ENCODE data around the gene SHD.
A peak's percentile ranks its signal among the peaks of the same experiment; 100 is the strongest.

SHD gene

DNA sequence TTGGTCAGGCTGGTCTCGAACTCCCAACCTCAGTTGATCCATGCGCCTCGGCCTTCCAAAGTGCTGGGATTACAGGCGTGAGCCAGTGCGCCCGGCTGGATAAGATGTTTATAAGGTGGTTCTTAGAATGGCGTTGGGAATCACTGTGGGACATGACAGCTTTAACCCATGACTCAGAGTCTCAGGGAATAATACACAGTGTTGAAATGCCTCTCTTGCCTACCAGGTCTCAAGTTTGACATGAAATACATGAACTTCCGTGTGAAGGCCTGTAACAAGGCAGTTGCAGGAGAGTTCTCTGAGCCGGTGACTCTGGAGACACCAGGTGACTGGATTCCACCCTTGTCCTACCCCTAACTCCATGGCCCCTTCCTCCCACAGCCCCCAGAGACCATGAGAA, 37.9 kb downstream of the SHD start:
- peaks cover 0 to 7% of the 10 kb centered on the region in 2 donors for H3K4me1 Mint-ChIP-seq (ENCODE audit: low read depth in 2 of 2)
- no peak for ATAC-seq (replicated peaks)
- peaks cover 4% of the 10 kb centered on the region for H3K36me3 Mint-ChIP-seq (ENCODE audit: insufficient read depth)
- no peaks in the 10 kb centered on the region for H3K27me3 Mint-ChIP-seq
- DNase-seq: no peak
- no peak overlapping the region for H3K27ac Mint-ChIP-seq
- H3K4me3 Mint-ChIP-seq: no peak overlapping the region
- H3K9me3 Mint-ChIP-seq: peaks cover 0 to 10% of the 10 kb centered on the region in 2 donors

DNA sequence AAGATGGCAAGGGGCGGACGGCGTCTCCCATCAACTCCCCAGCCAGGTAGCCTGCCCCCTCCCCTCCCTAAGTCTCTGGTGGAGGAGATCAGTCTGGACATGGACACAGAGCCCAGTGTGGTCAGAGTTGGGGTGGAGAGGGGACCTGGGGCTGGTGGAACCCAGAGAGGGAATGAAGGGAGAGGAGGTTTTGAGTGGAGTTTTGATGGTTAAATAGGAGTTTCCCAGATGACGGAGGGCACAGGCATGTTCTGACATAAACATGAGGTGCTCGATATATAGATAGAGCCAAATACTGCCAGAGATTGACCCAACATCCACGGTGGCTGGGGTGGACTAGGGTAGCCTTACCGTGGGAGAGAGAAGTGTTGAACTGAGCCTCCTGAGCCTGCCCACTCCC, 39.4 kb downstream of the SHD start:
- no peak overlapping the region for H3K27ac Mint-ChIP-seq
- DNase-seq: no peak
- no peaks in the 10 kb centered on the region for H3K27me3 Mint-ChIP-seq
- no peak for ATAC-seq (replicated peaks)
- H3K4me3 Mint-ChIP-seq: no peak overlapping the region
- peaks cover 0 to 10% of the 10 kb centered on the region in 2 donors for H3K9me3 Mint-ChIP-seq
- peaks cover 4% of the 10 kb centered on the region for H3K36me3 Mint-ChIP-seq (ENCODE audit: insufficient read depth)
- H3K4me1 Mint-ChIP-seq (ENCODE audit: low read depth in 2 of 2): peaks cover 0 to 7% of the 10 kb centered on the region in 2 donors

DNA sequence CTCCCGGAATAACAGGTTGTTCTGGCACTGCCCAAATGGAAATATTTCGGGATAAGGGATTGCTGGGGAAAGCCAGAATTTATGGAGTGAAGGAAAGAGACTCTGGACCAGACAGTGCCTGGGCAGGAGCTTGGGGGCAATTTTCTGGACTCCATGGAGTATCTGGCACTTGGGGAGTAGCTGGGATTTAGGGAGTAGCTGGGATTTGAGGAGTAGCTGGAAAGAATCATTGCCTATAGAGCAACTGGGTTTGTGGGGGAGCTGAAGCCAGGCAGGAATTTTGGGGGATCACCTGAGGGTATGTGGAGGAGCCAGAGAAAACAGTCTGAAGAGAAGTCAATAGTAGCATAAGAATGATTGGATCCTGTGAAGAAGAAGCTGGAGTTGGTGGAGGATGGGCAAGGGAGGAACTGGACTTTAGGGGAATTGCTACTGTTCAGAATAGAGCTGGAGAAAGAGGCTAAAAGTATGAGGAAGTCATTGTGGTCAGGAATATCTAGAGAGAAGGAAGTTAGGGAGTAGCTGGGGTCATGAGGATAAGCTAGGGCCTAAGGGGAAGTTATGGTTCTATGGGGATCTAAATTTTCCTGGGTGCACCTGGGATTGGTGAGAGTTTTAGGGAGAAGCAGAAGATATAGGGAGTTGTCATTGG, 40.1 kb downstream of the SHD start:
- no peak overlapping the region for H3K27ac Mint-ChIP-seq
- no peak for DNase-seq
- H3K4me1 Mint-ChIP-seq (ENCODE audit: low read depth in 2 of 2): peaks cover 0 to 7% of the 10 kb centered on the region in 2 donors
- peaks cover 0 to 10% of the 10 kb centered on the region in 2 donors for H3K9me3 Mint-ChIP-seq
- no peak overlapping the region for H3K4me3 Mint-ChIP-seq
- peaks cover 4% of the 10 kb centered on the region for H3K36me3 Mint-ChIP-seq (ENCODE audit: insufficient read depth)
- no peaks in the 10 kb centered on the region for H3K27me3 Mint-ChIP-seq
- ATAC-seq (replicated peaks): no peak

DNA sequence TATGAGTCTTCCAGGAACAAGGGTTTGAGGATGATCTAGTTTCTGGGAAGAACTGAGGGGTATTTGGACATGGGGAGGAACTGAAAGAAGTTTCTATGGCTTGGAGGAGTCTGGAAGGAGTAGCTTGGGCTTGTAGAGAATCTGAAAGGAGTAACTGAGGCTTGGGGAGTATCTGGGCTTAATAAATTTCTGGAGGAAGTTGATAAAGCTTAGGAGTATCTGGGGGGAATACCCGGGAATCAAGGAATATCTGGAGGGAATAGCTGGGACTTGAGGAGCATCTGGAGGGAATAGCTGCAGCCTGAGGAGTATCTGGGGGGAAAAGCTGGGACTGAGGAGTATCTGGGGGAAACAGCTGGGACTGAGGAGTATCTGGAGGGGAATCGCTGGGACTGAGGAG, 41.4 kb downstream of the SHD start:
- Mint-ChIP-seq H3K4me1 (ENCODE audit: low read depth in 2 of 2) (peaks cover 0 to 7% of the 10 kb centered on the region in 2 donors), H3K27me3 (no peaks in the 10 kb centered on the region), H3K27ac (peak overlapping the region in 1 of 2 donors; percentile 52), H3K4me3 (no peak overlapping the region), H3K36me3 (ENCODE audit: insufficient read depth) (peaks cover 4% of the 10 kb centered on the region), H3K9me3 (peaks cover 0 to 10% of the 10 kb centered on the region in 2 donors)
- ATAC-seq (replicated peaks) (no peak), DNase-seq (no peak)

DNA sequence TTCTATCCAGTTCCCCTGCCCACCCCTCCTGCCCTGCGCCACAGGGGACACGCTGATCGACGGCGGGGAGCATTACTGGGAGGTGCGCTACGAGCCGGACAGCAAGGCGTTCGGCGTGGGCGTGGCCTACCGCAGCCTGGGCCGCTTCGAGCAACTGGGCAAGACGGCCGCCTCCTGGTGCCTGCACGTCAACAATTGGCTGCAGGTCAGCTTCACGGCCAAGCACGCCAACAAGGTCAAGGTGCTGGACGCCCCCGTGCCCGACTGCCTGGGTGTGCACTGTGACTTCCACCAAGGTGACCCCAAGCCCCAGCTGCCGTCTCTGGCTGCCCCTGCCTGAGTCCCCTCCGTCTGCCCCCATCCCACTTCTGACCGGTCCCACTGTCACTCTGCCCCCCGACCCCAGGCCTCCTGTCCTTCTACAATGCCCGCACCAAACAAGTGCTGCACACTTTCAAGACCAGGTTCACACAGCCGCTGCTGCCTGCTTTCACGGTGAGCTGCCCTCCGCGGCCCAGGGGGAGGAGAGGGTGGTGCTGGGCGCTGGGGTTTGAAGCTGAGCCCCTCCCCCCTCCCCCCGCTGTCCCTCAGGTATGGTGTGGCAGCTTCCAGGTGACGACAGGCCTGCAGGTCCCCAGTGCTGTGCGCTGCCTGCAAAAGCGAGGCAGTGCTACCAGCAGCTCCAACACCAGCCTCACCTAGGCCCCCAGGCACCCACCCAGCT, 44.0 kb downstream of the SHD start:
- no peak overlapping the region for H3K4me3 Mint-ChIP-seq
- no peak for DNase-seq
- H3K36me3 Mint-ChIP-seq (ENCODE audit: insufficient read depth): peaks cover 10% of the 10 kb centered on the region
- H3K27me3 Mint-ChIP-seq: no peaks in the 10 kb centered on the region
- H3K27ac Mint-ChIP-seq: peak overlapping the region in 1 of 2 donors; percentile 66
- ATAC-seq (replicated peaks): no peak
- H3K9me3 Mint-ChIP-seq: peaks cover 0 to 10% of the 10 kb centered on the region in 2 donors
- H3K4me1 Mint-ChIP-seq (ENCODE audit: low read depth in 2 of 2): peaks cover 17 to 18% of the 10 kb centered on the region in 2 donors

DNA sequence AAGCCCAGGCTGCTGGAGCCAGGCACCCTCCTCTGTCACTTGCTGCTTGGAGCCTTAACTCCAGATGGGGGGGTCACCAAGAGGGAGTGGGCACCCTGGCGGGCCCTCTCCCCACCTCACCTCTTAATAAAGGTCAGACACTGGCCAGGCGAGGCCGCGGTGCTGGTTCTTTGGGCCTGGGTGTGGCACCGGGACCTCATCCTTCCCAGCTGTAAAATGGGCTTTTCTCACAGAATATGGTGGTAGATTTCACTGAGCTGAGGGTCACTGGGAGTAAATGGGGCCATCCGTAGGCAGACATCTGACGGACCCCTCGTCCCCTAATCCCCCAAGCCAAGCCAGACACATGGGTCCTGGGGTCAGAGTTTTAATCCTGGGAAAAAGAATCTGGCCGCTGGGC, 44.6 kb downstream of the SHD start:
- no peaks in the 10 kb centered on the region for H3K27me3 Mint-ChIP-seq
- no peak overlapping the region for H3K4me3 Mint-ChIP-seq
- peaks cover 0 to 10% of the 10 kb centered on the region in 2 donors for H3K9me3 Mint-ChIP-seq
- no peak for ATAC-seq (replicated peaks)
- peaks cover 17 to 24% of the 10 kb centered on the region in 2 donors for H3K4me1 Mint-ChIP-seq (ENCODE audit: low read depth in 2 of 2)
- no peak overlapping the region for H3K27ac Mint-ChIP-seq
- H3K36me3 Mint-ChIP-seq (ENCODE audit: insufficient read depth): peaks cover 16% of the 10 kb centered on the region
- DNase-seq: no peak

DNA sequence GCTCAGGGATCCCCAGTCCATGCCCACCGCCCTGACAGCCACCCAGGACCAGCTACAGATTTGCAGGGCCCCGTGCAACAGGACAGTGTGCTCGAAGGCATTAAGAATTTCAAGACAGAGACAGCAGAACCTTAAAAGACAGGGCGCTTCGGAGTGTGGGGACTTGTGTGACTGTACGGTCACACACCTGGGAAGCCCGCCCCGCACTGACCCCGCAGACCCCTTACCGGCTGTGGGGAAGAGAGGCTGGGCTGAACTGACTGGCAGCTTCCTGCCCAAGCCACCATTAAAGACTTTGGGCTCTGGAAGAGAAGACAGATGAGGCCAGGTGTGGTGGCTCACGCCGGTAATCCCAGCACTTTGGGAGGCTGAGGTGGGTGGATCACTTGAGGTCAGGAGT, 45.2 kb downstream of the SHD start:
- Mint-ChIP-seq H3K36me3 (ENCODE audit: insufficient read depth) (peaks cover 19% of the 10 kb centered on the region), H3K4me3 (peak overlapping the region in 1 of 2 donors; percentile 46), H3K27ac (peak overlapping the region in 1 of 2 donors; percentile 77), H3K4me1 (ENCODE audit: low read depth in 2 of 2) (peaks cover 17 to 21% of the 10 kb centered on the region in 2 donors), H3K27me3 (no peaks in the 10 kb centered on the region), H3K9me3 (peaks cover 0 to 5% of the 10 kb centered on the region in 2 donors)
- DNase-seq (no peak), ATAC-seq (replicated peaks) (no peak)

DNA sequence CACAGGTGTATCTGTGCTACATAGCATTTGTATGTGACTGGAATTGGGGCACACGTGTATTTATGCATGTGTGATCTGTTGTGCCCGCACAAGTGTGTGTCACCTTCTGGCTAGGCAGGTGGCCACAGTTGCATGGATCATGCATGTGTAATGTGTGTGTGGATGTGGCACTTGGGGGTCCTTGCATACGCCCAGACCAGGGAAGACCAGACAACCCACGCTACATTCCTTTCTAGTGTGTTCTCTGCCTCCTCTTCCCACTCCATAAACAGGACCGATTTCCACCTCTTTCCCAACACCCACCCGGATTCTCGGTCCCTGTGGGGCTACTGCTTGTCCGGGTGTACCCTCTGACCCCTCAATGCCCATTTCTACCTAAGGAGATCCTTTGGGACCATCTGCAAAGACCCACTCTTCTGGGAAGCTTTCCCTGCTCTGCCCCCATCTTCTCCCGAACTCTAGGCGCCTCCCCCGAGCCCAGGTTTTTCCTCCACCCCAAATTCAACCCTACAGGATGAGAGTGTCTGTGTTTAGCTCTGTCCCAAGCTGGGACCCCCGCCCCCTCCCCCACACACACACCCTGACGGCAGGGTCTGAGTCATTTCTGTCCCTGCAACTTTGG, 47.3 kb downstream of the SHD start:
- Mint-ChIP-seq H3K4me1 (ENCODE audit: low read depth in 2 of 2) (peaks cover 18 to 19% of the 10 kb centered on the region in 2 donors), H3K4me3 (peak overlapping the region; percentile 77 to 79), H3K9me3 (no peaks in the 10 kb centered on the region), H3K27ac (no peak overlapping the region), H3K36me3 (ENCODE audit: insufficient read depth) (peaks cover 21% of the 10 kb centered on the region), H3K27me3 (no peaks in the 10 kb centered on the region)
- DNase-seq (no peak), ATAC-seq (replicated peaks) (no peak)

DNA sequence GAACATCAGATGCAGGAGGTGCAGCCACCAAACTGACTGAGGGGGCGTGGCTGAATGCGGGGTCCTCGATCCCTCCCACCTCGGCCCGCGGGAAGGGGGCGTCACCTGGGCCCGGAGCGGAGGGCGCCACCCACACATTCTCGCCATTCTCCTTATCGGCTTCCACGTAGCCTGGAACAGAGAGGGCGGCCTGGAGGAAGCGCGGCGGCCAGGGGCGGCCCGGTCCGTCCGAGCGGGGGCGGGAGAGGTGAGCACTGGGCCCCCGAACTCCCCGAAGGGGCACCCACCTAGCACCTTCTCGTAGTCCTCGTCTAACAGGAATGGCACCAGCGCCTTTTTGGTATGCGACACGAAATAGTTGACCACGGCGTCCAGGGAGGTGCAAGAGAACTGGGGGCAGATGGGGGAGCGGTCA, 47.8 kb downstream of the SHD start:
- H3K36me3 Mint-ChIP-seq (ENCODE audit: insufficient read depth): peaks cover 21% of the 10 kb centered on the region
- H3K9me3 Mint-ChIP-seq: no peaks in the 10 kb centered on the region
- H3K4me1 Mint-ChIP-seq (ENCODE audit: low read depth in 2 of 2): peaks cover 18 to 19% of the 10 kb centered on the region in 2 donors
- H3K27ac Mint-ChIP-seq: no peak overlapping the region
- peak overlapping the region; percentile 77 to 79 for H3K4me3 Mint-ChIP-seq
- DNase-seq: no peak
- ATAC-seq (replicated peaks): no peak
- no peaks in the 10 kb centered on the region for H3K27me3 Mint-ChIP-seq

DNA sequence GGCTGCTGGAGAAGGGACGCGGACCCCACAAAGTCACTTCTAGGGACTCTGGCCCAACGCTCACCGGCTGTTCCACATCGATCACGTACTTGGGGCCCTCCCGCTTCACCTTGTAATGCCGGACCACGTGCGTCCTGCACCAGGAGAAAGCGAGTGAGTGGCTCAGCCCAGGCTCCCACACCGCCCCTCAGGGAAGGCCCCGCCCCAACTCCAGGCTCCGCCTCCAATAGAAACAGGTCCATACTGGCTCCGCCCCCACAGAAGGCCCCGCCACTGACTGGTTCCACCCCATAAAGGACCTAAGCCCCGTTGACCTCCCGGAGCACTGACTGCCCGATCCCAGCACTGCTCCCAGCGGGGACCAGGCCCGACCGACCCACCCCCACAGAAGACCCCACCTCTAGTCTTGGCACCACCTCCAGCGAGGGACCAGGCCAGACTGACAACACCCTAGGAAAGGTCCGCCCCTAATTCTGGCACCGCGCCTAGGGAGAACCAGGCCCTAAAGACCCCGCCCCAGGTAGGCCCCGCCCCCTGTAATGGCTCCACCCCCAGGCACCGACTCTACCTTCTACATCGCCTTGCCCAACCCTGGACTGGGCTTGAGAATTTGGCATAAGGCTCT, 48.3 kb downstream of the SHD start:
- ATAC-seq (replicated peaks): peak; percentile 18
- peak; percentile 44 to 63 (median 59) for DNase-seq
- Mint-ChIP-seq H3K4me1 (ENCODE audit: low read depth in 2 of 2) (peaks cover 18 to 19% of the 10 kb centered on the region in 2 donors), H3K4me3 (peak overlapping the region; percentile 77 to 79), H3K27me3 (no peaks in the 10 kb centered on the region), H3K9me3 (no peaks in the 10 kb centered on the region), H3K36me3 (ENCODE audit: insufficient read depth) (peaks cover 21% of the 10 kb centered on the region), H3K27ac (no peak overlapping the region)

DNA sequence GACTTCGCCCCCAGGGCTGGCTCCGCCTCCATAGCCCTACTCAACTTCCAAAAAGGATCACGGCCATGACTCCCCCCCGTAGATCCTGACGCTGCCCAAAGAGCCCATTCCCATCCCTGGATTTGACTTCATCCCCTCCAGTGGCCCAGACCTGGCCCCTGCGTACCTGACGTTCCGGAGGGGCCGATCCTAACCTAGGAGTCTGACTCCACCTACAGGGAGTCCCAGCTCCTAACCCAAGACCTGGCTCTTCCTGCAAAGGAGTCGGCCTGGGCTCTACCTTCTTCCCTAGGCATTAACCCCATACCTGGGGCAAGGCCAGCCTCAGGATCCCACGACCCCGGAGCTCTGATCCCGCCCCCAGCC, 48.8 kb downstream of the SHD start:
- Mint-ChIP-seq H3K36me3 (ENCODE audit: insufficient read depth) (peaks cover 21% of the 10 kb centered on the region), H3K27me3 (no peaks in the 10 kb centered on the region), H3K4me1 (ENCODE audit: low read depth in 2 of 2) (peaks cover 18 to 19% of the 10 kb centered on the region in 2 donors), H3K4me3 (peak overlapping the region; percentile 77 to 79), H3K9me3 (no peaks in the 10 kb centered on the region), H3K27ac (peak overlapping the region in 1 of 2 donors; percentile 94)
- DNase-seq (no peak), ATAC-seq (replicated peaks) (peak; percentile 4)

DNA sequence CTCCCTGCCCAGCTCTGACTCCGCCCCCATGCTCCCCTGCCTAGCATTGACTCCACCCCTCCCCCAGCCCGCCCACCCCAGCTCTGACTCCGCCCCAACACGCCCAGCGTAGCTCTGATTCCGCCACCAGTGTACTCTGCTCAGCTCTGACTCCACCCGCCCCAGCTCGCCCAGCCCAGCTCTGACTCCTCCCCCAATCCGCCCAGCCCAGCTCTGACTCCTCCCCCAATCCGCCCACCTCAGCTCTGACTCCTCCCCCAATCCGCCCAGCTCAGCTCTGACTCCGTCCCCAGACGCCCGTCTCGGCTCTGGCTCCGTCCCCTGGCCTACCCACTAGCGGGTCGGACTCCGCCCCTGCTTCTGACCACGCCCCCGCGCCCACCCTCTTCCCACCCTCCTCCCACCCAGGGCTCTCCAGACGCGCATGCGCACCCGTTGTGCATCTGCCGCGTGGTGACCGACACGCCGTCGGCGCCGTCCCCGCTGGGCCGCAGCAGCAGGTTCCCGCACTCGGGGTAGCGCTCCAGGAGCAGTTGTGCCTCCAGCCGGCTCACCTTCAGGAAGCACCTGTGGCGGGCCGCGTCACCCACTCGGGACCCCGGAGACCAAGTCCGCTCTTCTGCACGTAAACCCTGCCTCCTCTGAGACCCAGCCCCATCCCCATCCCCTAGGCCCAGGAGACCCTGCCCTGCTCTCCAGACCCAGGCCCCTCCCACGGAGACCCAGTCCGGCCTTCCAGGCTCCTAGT, 49.4 kb downstream of the SHD start:
- Mint-ChIP-seq H3K27ac (peak overlapping the region; percentile 68 to 94), H3K9me3 (no peaks in the 10 kb centered on the region), H3K4me3 (peak overlapping the region; percentile 77 to 79), H3K36me3 (ENCODE audit: insufficient read depth) (peaks cover 21% of the 10 kb centered on the region), H3K27me3 (no peaks in the 10 kb centered on the region), H3K4me1 (ENCODE audit: low read depth in 2 of 2) (peaks cover 18 to 19% of the 10 kb centered on the region in 2 donors)
- DNase-seq (peak; percentile 88 to 89 (median 88)), ATAC-seq (replicated peaks) (peak; percentile 86)

Data from effector memory CD8-positive, alpha-beta T cell (primary cell).